HG03469 (cell line): ENCODE results near the gene FOXA3.
"Not testable (repeated sequence)": the region's sequence is repeated elsewhere in the genome, so short reads cannot be mapped to it uniquely, and the experiment has no call there.

Source experiments
- ATAC-seq: cut with Tn5 transposase; IDR thresholded peaks from one replicate; pipeline ENCODE4 v1.9.1; 2021; ENCODE audit warnings: mild to moderate bottlenecking, moderate library complexity, moderate number of reproducible peaks; ENCODE audit not compliant: unreplicated experiment

Gene FOXA3

DNA sequence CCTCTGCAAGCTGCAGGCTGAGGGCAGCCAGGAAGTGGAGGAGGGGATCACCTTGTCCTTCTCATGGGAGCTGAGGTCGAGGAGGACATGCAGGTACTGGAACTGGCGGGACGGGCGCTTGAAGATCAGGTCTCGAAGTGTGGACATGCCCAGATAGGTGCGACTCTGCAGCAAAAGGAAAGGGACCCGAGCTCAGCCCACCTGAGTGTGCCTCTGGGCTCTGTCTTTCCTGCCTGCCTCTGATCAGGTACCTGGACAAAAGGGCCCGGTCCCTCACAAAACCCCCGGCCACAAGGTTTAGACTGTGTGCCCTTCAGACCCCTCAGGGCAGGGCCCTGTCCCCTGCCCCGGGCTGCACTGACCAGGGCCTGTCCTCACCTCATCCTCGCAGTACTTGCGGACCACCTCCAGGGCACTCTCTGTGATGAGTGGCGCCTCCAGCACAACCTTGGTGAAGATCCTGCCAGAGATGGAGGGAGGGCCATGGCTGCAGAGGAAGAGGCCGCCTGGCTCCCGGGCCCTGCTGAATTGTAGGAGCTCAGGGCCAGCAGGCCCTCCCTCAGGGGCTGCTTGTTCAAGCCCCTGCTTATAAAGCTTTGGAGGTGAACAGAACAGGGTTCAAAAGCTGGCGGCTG is 36.5 kb upstream of the FOXA3 start:
- ATAC-seq, result no peak

- no peak for ATAC-seq
Measured at GRCh38 chr19:45828523-45828922, 35.6 kb upstream of the FOXA3 start.

DNA sequence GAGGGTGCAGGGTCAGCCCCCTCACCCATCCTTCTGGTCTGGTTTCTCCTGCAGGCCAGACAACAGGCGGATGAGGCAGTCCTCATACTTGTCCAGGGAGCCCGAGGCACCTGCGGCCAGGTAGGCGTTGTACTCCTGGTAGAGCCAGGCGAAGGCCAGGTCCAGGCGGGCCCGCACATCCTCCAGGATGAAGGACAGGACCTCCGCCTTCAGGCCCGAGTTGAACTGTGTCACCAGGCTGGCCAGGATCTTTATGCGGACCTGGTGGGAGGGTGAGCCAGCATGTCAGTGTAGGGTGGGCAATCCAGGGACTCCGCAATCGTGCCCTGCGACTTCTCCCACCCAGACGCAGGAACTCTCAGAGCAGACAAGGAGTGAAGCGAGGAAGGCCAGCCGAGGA is 35.2 kb upstream of the FOXA3 start:
- no peak for ATAC-seq

DNA sequence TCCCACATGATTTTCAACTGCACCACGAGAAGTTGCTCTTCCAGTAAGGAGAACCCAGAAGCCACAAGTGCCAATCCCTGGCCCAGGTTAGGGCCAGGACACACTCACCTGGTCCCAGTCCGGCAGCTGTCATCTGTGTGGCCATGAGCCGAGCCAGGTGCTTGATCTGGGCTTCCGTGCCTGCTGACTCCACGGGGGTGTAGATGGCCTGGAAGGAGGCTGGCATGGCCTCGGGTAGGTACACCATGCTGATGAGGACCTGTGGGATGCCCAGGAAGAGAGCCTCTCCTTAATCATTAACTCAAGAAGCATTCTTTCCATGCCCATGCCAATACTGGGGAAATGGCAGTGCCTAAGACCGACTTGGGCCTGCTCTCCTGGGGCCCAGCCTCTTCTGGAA is 29.2 kb upstream of the FOXA3 start:
- no peak for ATAC-seq

DNA sequence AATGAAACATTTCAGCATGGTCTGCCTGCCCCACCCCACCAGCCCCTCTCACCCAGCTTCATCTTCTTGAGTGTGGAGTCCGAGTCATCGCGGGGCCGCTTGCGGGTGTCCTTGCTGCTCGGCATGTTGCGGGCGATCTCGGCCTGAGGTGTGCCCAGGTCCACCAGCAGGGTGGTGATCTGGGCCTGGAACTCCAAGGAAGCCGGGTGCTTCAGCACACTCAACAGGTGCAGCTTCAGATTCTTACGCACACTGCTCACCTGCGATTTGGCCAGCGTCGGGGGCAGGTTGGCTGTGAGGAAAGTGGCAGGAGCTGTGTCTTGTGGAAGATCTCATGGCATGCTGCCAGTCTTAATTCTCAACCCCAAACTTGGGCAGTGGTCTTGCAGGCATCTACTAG is 21.9 kb upstream of the FOXA3 start:
- ATAC-seq, result no peak

- no peak for ATAC-seq
Measured at GRCh38 chr19:45847663-45848062, 16.5 kb upstream of the FOXA3 start.

- no peak for ATAC-seq
Measured at GRCh38 chr19:45848922-45849321, 15.2 kb upstream of the FOXA3 start.

- no peak for ATAC-seq
Measured at GRCh38 chr19:45852145-45852750, 11.9 kb upstream of the FOXA3 start.

GRCh38 chr19:45852983-45853382 is 11.1 kb upstream of the FOXA3 start:
- ATAC-seq, result no peak

DNA sequence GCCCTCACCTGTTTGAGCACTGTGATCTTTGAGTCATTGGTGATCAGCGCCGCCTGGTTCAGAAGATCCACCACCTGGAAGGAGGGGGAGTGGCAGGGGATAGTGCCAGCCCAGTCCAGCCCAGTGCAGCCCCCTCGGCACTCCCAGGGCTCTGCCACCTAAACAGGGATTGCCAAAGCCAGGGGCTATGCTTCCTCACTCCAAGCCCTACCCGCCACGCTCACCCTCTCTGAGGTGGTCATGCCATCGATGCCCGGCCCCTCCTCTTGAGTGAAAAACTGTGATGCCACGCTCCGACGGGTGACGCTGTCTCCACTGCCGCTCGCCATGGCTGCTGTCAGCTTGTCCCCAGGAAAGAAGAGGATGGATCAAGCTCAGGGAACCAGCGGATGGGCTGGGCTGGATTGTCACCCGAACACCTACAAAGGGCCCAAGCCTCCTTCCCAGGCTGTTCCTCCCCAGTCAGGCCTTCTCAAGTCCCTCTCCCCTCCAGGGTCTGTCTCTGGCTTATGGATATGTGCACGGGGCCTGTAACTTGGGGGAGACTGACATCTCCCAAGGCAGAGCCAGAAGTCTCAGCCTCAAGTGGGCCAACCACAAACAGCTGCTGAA is 9.9 kb upstream of the FOXA3 start:
- no peak for ATAC-seq

- ATAC-seq, result no peak
Measured at GRCh38 chr19:45860359-45861259, 3.5 kb upstream of the FOXA3 start.

DNA sequence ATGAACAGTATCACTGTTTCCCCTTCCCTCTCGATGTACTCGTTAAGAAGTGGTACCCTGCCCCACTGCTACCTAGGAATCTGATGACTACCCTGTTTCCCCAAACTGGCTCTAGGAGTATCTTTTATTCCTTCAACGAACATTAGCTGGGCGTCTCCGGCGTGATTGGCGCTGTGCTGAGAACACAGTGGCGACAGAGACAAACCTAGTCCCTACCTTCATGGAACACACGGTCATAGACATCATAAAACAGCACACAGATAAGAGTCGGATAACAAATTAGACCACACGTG is 1.9 kb upstream of the FOXA3 start:
- no peak for ATAC-seq

DNA sequence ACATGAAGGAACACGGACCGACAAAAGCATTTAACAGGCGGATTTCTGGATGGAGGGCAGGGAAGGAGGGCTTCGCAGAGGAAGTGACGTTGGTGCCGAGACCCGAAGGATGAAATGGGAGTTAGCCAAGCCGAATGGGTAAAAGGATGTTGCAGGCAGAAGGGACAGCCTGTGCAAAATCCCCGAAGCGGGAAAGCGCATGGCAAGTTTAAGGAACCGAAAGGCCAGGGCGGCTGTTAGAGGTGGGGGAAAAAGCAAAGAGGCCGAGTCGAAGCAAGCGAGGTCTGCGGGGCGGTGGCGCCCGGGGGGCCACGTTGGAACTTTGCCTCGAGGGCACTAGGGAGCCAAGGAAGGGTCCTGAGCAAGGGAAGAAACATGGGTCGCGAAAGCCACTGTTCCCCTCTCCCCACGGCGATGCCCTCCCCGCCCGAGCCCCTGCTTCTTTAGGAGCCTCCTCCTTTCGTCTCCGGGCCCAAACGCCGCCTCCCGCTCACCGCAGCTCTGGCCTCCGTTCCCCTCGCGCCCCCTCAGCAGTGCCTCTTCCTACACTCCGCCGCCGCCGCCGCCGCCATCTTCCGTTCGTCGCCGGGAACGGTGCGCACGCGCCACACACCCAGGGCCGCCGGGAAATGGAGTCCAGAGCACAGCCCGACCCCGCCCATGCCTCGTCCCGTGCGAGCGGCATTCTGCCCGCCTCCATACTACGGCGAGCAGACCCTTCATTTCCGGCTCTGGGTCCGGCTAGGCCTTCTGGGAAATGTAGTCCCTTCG is 1.4 kb upstream of the FOXA3 start, which contains the start of gene SYMPK:
Gene SYMPK, minus strand, starts transcription at position 584 of the 771 bp plus-strand sequence. CDS start 8,652 bp downstream, outside the sequence.
- peak; percentile 64 for ATAC-seq

GRCh38 chr19:45863335-45863839 is 739 bp upstream of the FOXA3 start:
- ATAC-seq, result no peak

- no peak for ATAC-seq
Measured at GRCh38 chr19:45864629-45865082, 530 bp downstream of the FOXA3 start.

DNA sequence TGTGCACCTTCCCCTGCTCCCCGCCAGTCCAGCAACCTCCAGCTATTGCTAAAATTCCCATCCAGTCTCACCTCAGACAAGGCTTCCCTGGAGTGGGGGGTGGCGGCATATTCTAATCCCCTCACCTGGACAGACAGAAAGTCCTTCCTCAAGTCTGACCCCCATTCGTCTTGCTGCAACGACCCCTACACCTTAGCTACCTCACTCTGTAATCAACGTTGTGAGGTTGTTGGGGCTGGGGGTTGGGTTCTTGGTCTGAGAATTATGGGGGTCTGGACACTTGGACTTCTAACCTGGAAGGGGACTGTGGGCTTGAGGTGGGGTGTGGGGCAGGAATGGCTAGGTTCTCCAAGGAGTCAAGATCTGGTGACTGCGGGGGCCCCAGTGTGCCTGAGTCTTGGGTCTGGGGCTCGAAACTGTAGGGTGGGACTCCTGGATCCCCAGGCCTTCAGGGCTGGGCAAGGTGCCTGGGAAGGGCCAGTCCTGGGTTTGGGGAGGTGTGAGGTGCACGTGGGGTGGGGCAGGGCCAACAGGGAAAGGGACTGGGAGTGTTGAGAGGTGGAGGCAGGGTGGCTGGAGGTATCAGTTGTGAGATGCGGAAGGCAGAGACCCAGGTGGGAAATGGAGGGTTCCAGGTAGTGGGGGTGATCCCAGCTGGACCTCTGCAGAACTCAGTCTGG is 1.3 kb downstream of the FOXA3 start:
- ATAC-seq, result no peak

- no peak for ATAC-seq
Measured at GRCh38 chr19:45866400-45867176, 2.5 kb downstream of the FOXA3 start.

DNA sequence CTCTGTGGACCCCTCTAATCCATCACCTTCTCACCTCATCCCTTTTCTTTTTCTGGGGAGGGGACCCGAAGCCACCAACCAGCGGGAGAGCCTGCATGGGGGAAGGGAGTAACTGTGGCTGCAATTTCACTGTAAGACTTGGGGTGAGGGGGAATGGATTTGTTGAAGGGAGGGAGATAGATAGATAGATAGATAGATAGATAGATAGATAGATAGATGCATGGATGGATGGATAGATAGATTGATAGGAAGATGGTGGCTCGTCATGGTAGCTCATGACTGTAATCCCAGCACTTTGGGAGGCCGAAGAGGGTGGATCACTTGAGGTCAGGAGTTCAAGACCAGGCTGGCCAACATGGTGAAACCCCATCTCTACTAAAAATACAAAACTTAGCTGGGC is 3.1 kb downstream of the FOXA3 start:
- ATAC-seq, result not testable (repeated sequence)

DNA sequence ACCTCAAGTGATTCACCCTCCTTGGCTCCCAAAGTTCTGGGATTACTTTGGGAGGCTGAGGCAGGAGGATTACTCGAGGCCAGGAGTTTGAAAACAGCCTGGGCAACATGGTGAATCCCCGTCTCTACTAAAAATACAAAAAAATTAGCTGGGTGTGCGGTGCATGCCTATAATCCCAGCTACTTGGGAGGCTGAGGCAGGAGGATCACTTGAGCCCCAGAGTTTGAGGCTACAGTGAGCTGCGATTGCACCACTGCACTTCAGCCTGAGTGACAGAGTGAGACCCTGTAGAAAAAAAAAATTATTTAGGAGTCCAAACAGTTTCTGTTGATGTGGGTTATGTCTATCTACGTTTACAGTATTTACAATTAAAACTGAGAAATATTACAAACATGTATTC is 6.7 kb downstream of the FOXA3 start:
- ATAC-seq, result no peak
